Hepatocyte (in vitro differentiated cells): ENCODE data around the gene USP20. TPM values are rescaled to one million over a fixed set of nuclear protein-coding genes. Genes with fewer than 3 reads are reported as not detected.
A peak's percentile ranks its signal among the peaks of the same experiment; 100 is the strongest.

Source experiments
- DNase-seq: peaks from one replicate; pipeline ENCODE4 v3.0.0-alpha.2; 2016; ENCODE audit warnings: low spot score
- H2AFZ ChIP-seq: fragments of 200-600 bp; sonication (generic); 2 replicates; pipeline ENCODE4 v1.6.0; 2016; ENCODE audit warnings: antibody characterized with exemption, mild to moderate bottlenecking
- H3K27ac ChIP-seq: fragments of 200-600 bp; sonication (generic); 2 replicates; pipeline ENCODE4 v1.5.1; 2016; ENCODE audit warnings: mild to moderate bottlenecking
- H3K27me3 ChIP-seq: fragments of 200-600 bp; sonication (generic); 2 replicates; pipeline ENCODE4 v1.6.1; 2016
- H3K36me3 ChIP-seq: fragments of 200-600 bp; sonication (generic); replicated peaks from 2 replicates; pipeline ENCODE4 v1.5.1; 2016; ENCODE audit warnings: low read depth; ENCODE audit not compliant: insufficient read depth
- H3K4me1 ChIP-seq: fragments of 200-600 bp; sonication (generic); 2 replicates; pipeline ENCODE4 v1.5.1; 2016; ENCODE audit warnings: mild to moderate bottlenecking, moderate library complexity; ENCODE audit not compliant: insufficient read depth
- H3K4me2 ChIP-seq: fragments of 200-600 bp; sonication (generic); 2 replicates; pipeline ENCODE4 v1.6.0; 2016
- H3K4me3 ChIP-seq: fragments of 200-600 bp; sonication (generic); 2 replicates; pipeline ENCODE4 v1.5.1; 2016; ENCODE audit warnings: mild to moderate bottlenecking
- H3K79me2 ChIP-seq: fragments of 200-600 bp; sonication (generic); 2 replicates; pipeline ENCODE4 v1.6.0; 2017; ENCODE audit warnings: mild to moderate bottlenecking
- H3K9me2 ChIP-seq: fragments of 200-600 bp; sonication (generic); replicated peaks from 2 replicates; pipeline ENCODE4 v1.6.0; 2017; ENCODE audit warnings: mild to moderate bottlenecking; ENCODE audit not compliant: insufficient read depth
- H3K9me3 ChIP-seq: fragments of 200-600 bp; sonication (generic); 2 replicates; pipeline ENCODE4 v1.5.1; 2016; ENCODE audit warnings: low read depth, mild to moderate bottlenecking
- H4K20me1 ChIP-seq: fragments of 200-600 bp; sonication (generic); 2 replicates; pipeline ENCODE4 v1.6.0; 2016; ENCODE audit warnings: mild to moderate bottlenecking; ENCODE audit not compliant: insufficient read depth, poor library complexity, severe bottlenecking
- EZH2 ChIP-seq: fragments of 200-600 bp; sonication (generic); IDR thresholded peaks from 2 replicates; pipeline ENCODE4 v1.6.1; 2016; ENCODE audit warnings: antibody characterized with exemption, mild to moderate bottlenecking, borderline replicate concordance
- EZH2phosphoT487 ChIP-seq: fragments of 200-600 bp; sonication (generic); IDR thresholded peaks from one replicate; pipeline ENCODE4 v1.6.1; 2018; ENCODE audit warnings: antibody characterized with exemption, mild to moderate bottlenecking, low read depth, moderate library complexity; ENCODE audit not compliant: unreplicated experiment, severe bottlenecking
- WGBS: methylation state at CpG from one replicate; pipeline ENCODE4 v1.1.6; 2016; ENCODE audit warnings: low lambda C conversion rate; ENCODE audit errors: missing lambda C conversion rate; 5-methylcytosine and 5-hydroxymethylcytosine counted together
- polyA plus RNA-seq: library from polyadenylated mRNA; unstranded; fragments of >200 nt; fragmentation: Nextera tagmentation; extraction: Ambion mirVana; gene quantifications from 2 replicates; pipeline ENCODE4 v1.2.1, GENCODE V29; 2016
- total RNA-seq: library from RNA; depleted of rRNA; stranded (reverse); fragments of >200 nt; gene quantifications from 2 replicates; pipeline ENCODE4 v1.2.3, GENCODE V29; 2014
- TF ChIP-seq, protein P1 (sequence below): fragments of 200-600 bp; sonication (generic); IDR thresholded peaks from 2 replicates; pipeline ENCODE4 v1.5.1; 2016; ENCODE audit warnings: antibody characterized with exemption, mild to moderate bottlenecking; ENCODE audit not compliant: poor library complexity

USP20 gene
- total and polyA plus RNA-seq, 2 experiments from 2014 or later, result 10.6 to 29.0 TPM

DNA sequence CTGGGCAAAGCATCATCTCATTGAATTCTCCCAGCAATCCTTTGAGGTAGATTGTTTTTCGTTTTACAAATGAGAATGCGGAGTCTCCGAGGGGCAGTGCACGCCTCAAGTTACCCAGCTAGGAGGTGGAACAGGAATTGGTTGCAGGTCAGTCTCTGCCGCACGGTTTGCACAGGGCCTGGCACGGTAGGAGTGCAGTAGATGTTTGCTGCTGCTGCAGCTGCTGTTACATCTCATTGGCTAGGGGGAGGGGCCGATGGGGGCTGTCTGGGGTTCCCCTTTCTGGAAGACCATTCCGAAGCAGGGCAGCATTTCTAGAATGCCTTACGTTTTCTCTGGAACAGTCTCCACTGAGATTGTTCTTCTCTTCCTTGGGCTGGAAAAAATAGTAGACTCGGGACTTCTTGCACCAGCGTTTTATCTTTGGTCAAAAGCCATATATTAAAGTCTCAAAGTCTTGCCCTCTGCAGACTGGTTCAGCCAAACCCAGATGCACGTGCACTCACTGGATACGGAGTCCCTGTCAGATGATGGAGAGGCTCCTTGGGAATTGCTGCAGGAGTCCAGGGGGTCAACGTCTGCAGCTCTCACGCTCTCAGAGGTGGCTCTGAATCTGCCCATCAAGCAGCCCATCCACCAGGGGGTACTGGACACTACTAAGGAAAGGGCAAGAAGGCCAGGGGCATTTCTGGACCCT is 1.2 kb downstream of the USP20 start:
- Histone ChIP-seq H3K4me3 (peak overlapping the region; percentile 91), H3K36me3 (no peaks in the 10 kb centered on the region), H2AFZ (no peak overlapping the region), H3K27me3 (no peaks in the 10 kb centered on the region), H3K4me1 (no peaks in the 10 kb centered on the region), H3K27ac (no peak overlapping the region), H3K9me2 (no peaks in the 10 kb centered on the region), H3K79me2 (peaks cover 42% of the 10 kb centered on the region), H3K4me2 (peak overlapping the region; percentile 89), H4K20me1 (no peaks in the 10 kb centered on the region), H3K9me3 (no peaks in the 10 kb centered on the region)
- WGBS, result 56% methylated on average over 15 of the region's 16 CpGs
- TF ChIP-seq EZH2phosphoT487 (no peak), EZH2 (no peak)
- TF ChIP-seq, protein P1, sequence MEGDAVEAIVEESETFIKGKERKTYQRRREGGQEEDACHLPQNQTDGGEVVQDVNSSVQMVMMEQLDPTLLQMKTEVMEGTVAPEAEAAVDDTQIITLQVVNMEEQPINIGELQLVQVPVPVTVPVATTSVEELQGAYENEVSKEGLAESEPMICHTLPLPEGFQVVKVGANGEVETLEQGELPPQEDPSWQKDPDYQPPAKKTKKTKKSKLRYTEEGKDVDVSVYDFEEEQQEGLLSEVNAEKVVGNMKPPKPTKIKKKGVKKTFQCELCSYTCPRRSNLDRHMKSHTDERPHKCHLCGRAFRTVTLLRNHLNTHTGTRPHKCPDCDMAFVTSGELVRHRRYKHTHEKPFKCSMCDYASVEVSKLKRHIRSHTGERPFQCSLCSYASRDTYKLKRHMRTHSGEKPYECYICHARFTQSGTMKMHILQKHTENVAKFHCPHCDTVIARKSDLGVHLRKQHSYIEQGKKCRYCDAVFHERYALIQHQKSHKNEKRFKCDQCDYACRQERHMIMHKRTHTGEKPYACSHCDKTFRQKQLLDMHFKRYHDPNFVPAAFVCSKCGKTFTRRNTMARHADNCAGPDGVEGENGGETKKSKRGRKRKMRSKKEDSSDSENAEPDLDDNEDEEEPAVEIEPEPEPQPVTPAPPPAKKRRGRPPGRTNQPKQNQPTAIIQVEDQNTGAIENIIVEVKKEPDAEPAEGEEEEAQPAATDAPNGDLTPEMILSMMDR, result no peak
- no peak for DNase-seq

DNA sequence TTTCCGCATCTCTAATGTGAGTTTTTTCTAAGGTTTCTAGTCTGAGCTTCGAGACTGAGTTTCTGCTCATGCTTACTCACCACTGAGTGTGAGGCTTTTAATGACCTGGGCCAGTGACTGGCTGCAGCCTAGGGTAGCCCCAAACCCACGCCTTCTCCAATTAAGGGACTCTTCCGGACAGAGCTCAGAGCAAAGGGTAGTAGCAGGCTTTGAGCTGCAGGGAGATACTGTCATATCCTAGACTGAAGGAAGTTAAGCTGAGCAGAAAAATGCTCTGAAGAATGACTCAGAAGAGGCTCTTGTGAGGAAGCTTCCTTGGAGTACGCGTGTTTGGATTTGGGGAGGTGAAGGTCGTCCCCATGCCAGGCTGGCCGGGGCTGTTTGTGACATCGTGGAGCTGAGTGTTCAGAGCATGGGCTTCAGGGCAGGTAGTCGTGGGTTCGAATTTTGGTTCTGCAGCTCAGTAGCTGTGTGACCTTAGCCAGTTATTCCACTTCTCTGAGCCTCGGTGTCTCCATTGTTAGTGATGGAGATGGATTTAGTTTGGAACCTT is 3.5 kb downstream of the USP20 start:
- no peak overlapping the region for H3K27ac ChIP-seq
- H3K27me3 ChIP-seq, result no peaks in the 10 kb centered on the region
- H4K20me1 ChIP-seq, result no peaks in the 10 kb centered on the region
- H3K79me2 ChIP-seq, result peaks cover 37% of the 10 kb centered on the region
- TF ChIP-seq EZH2phosphoT487 (no peak), EZH2 (no peak)
- TF ChIP-seq, protein P1, result no peak
- no peak overlapping the region for H3K4me2 ChIP-seq
- H3K4me3 ChIP-seq, result no peak overlapping the region
- H2AFZ ChIP-seq, result no peak overlapping the region
- no peaks in the 10 kb centered on the region for H3K4me1 ChIP-seq
- no peaks in the 10 kb centered on the region for H3K36me3 ChIP-seq
- H3K9me2 ChIP-seq, result no peaks in the 10 kb centered on the region
- WGBS, result 82% methylated on average over 12 of the region's 12 CpGs
- H3K9me3 ChIP-seq, result no peaks in the 10 kb centered on the region
- no peak for DNase-seq

DNA sequence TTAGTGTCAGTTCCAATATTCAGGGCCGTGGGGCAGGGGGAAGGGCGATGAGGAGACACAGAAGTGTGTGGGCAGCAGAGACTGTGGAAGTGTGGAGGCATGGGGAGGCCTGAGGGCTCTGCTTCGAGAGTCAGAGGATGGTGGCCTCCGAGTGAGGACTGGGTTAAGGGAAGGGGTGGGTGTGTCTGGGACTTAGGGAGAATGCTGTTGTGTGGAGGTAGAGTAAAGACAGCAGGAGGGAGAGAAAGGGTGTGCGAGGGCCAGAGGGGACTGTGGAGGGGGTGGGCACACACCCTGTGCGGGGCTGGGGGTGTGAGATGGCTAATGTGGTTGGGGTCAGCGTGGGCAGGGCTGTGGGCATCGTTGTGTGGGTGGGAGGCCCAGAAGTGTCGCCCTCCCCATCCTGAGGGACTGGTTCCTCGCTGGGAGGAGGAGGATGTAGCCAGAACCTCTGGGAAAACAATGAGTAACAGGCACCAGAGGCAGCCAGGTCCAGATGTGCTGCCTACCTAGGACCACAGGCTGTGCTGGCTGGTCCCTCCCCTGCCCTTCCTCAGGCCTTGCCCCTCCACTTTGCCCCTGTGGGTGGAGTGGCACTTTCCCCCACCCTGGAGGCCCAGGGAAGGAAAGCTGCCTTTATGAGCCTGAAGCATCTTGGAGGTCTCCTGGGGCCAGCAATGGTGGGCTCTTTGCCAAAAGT is 4.2 kb downstream of the USP20 start:
- H3K4me1 ChIP-seq, result no peaks in the 10 kb centered on the region
- no peak overlapping the region for H3K4me2 ChIP-seq
- no peak for DNase-seq
- no peaks in the 10 kb centered on the region for H3K36me3 ChIP-seq
- H3K79me2 ChIP-seq, result peaks cover 31% of the 10 kb centered on the region
- no peaks in the 10 kb centered on the region for H4K20me1 ChIP-seq
- no peak overlapping the region for H3K4me3 ChIP-seq
- TF ChIP-seq EZH2 (no peak), EZH2phosphoT487 (no peak)
- TF ChIP-seq, protein P1, result no peak
- WGBS, result 75% methylated on average over 10 of the region's 10 CpGs
- H2AFZ ChIP-seq, result no peak overlapping the region
- no peaks in the 10 kb centered on the region for H3K9me3 ChIP-seq
- no peaks in the 10 kb centered on the region for H3K9me2 ChIP-seq
- no peaks in the 10 kb centered on the region for H3K27me3 ChIP-seq
- H3K27ac ChIP-seq, result no peak overlapping the region
